Effector memory CD8-positive, alpha-beta T cell (primary cell): Measurements from ENCODE around the gene PARD6B.
A peak's percentile ranks its signal among the peaks of the same experiment; 100 is the strongest.

Source experiments
- ATAC-seq: fragments of 150-1000 bp; cut with Tn5 transposase; replicated peaks from 2 replicates; pipeline ENCODE4 v1.10.0; 2021; ENCODE audit warnings: mild to moderate bottlenecking, moderate library complexity
- DNase-seq, 3 experiments: peaks; one replicate each; pipeline ENCODE4 v3.0.0; 2021
- H3K27ac Mint-ChIP-seq, 2 donors: one replicate each; pipeline ENCODE4 v1.8.0; 2022; ENCODE audit warnings: mild to moderate bottlenecking in 2 of 2, mixed read lengths in 2 of 2, moderate library complexity in 2 of 2
- H3K27me3 Mint-ChIP-seq, 2 donors: one replicate each; pipeline ENCODE4 v1.8.0; 2022; ENCODE audit warnings: mixed read lengths in 2 of 2
- H3K36me3 Mint-ChIP-seq: one replicate; pipeline ENCODE4 v1.8.0; 2022; ENCODE audit warnings: mild to moderate bottlenecking, moderate library complexity, mixed read lengths; ENCODE audit not compliant: insufficient read depth
- H3K4me1 Mint-ChIP-seq, 2 donors: one replicate each; pipeline ENCODE4 v1.8.0; 2022; ENCODE audit warnings: low read depth in 2 of 2, mixed read lengths in 2 of 2
- H3K4me3 Mint-ChIP-seq, 2 donors: one replicate each; pipeline ENCODE4 v1.8.0; 2022; ENCODE audit warnings: mild to moderate bottlenecking in 2 of 2, mixed read lengths in 2 of 2, moderate library complexity in 2 of 2
- H3K9me3 Mint-ChIP-seq, 2 donors: one replicate each; pipeline ENCODE4 v1.8.0; 2022; ENCODE audit warnings: mixed read lengths in 2 of 2

Gene PARD6B

DNA sequence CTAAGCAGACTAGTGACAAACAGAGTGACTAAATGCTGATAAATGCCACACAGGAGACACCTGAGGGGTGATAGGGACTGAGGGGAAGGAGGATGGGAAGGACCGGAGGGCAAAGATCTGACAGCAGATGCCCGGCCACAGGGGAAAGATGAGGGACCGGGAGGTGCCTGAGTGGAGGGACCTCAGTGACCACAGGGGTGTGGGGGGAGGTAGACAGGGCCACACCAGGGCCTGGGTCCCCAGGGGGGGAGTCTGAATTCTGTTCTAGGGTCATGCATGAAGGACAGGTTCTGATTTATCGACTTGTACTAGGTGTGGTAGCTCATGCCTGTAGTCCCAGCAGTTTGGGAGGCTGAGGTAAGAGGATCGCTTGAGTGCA lies 70.4 kb downstream of the PARD6B start:
- H3K4me1 Mint-ChIP-seq = peaks cover 24 to 26% of the 10 kb centered on the region in 2 donors
- H3K27ac Mint-ChIP-seq = peak overlapping the region in 1 of 2 donors; percentile 38
- no peak for ATAC-seq

DNA sequence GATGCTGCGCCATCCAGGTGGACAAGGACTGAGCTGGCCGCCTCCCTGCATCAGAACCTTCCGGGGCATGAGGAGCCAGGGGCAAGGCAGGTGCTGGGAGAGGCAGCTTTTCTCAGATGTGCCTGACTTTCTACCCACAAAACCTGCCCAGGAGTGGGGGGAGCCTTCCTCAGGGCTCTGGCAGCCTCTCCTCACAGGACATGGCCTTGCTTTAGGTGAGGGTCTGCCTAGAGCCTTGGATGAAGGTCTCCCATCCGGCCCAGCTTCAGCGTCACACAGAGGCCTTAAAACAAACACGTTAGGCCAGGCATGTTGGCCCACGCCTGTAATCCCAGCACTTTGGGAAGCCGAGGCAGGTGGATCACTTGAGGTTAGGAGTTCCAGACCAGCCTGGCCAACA lies 70.9 kb downstream of the PARD6B start:
- no peaks in the 10 kb centered on the region for H3K27me3 Mint-ChIP-seq

More for the DNA sequence above, 70.4 kb downstream of the PARD6B start:
- DNase-seq = no peak
- H3K4me3 Mint-ChIP-seq = no peak overlapping the region
- H3K9me3 Mint-ChIP-seq = no peaks in the 10 kb centered on the region
- H3K27me3 Mint-ChIP-seq = no peaks in the 10 kb centered on the region
- H3K36me3 Mint-ChIP-seq = no peaks in the 10 kb centered on the region

DNA sequence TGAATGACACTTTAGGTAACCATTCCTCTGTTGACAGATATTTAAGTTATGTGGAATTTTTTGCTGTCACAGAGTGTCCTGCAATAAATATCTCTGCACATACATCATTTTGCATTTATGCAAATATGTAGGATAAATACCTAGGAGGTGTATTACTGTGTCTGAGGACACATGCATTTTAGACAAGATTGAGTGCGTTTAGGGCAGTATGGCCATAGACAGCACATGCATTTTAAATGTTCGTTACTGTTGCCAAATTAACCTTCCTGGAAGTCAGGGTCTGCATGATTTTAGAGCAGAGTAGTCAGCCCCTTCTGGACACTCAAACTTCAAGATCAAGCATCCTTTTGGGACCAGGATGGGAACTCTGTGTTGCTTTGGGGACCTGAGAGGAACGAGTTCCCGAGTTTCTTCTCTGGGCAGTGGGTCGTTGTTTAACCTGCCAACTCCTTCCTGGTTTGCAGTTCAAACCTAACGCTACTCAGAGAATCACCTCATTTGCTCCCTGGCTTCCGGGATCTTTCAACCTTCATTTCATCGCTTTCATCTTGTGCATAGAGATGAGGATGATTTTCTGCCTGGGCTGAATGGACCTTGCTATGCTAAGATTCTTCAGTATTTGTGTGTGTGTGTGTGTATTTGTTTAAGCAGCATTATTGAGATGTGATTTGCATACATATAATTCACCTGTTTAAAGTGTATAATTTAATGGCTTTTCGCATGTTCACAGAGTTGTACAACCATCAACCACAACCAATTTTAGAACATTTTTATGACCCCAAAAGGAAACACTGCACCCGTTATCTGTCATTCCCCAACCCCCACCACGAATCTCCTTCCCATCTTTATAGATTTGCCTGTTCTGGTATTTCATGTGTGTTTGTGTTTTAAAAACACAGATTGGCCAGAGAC lies 73.3 kb downstream of the PARD6B start:
- ATAC-seq (peak; percentile 94), DNase-seq (peak; percentile 8 to 29 (median 14))
- Mint-ChIP-seq H3K27ac (peak overlapping the region; percentile 83 to 88), H3K27me3 (no peaks in the 10 kb centered on the region), H3K4me1 (peaks cover 24% of the 10 kb centered on the region in 2 donors), H3K36me3 (no peaks in the 10 kb centered on the region), H3K9me3 (no peaks in the 10 kb centered on the region), H3K4me3 (peak overlapping the region; percentile 39 to 72)

More for the DNA sequence above, 70.9 kb downstream of the PARD6B start:
- H3K27ac Mint-ChIP-seq = peak overlapping the region in 1 of 2 donors; percentile 38
- ATAC-seq (no peak), DNase-seq (no peak)
- no peaks in the 10 kb centered on the region for H3K36me3 Mint-ChIP-seq
- peaks cover 24 to 26% of the 10 kb centered on the region in 2 donors for H3K4me1 Mint-ChIP-seq
- H3K9me3 Mint-ChIP-seq = no peaks in the 10 kb centered on the region
- H3K4me3 Mint-ChIP-seq = no peak overlapping the region

DNA sequence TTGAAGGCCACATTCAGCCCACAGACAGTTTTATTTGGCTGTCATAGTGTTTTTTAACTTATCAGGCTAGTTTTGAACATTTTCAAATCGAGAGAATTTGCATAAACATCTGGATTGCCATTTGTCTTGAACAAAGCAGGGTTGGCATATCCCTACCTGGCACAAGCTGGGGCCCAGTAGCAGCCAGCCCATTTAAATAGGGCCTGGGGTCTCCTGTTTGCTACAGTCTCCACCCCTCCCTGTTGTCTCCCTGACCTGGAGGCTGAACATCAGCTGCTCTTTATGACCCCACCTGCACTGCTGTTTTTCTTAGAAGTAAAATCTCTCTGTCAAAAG lies 73.9 kb downstream of the PARD6B start:
- Mint-ChIP-seq H3K4me1 (peaks cover 22 to 24% of the 10 kb centered on the region in 2 donors), H3K9me3 (no peaks in the 10 kb centered on the region), H3K27ac (peak overlapping the region; percentile 83 to 88), H3K27me3 (no peaks in the 10 kb centered on the region), H3K36me3 (no peaks in the 10 kb centered on the region), H3K4me3 (peak overlapping the region; percentile 39 to 72)
- ATAC-seq (no peak), DNase-seq (no peak)

DNA sequence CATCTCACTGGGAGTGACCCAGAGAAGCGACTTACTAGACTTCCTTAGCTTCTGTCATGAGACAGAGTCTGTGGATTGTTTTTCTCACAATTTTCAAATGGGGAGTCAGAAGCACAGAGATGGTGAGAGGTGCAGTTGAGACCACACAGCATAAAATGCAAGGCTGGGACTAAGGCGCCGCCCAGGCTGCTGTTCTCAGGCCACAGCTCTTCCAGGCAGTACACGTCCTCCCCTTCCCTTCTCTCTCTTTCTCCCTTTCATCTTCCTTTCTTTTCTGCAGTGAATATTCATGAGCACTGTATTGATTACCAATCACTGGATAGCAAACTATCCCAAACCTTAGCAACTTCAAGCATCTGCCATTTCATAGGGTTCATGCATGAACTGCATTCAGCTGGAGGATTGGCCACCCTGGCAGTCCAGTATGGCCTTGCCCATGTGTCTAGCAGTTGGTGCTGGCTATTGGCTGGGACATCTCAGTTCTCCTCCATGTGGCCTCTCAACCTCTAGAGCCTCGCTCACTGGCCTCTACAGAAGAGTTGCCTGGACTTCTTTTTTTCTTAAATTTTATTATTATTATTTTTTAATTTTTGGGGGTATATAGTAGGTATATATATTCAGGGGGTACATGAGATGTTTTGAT lies 74.9 kb downstream of the PARD6B start:
- Mint-ChIP-seq H3K27ac (peak overlapping the region; percentile 83 to 88), H3K36me3 (no peaks in the 10 kb centered on the region), H3K4me1 (peaks cover 22 to 29% of the 10 kb centered on the region in 2 donors), H3K27me3 (no peaks in the 10 kb centered on the region), H3K9me3 (no peaks in the 10 kb centered on the region), H3K4me3 (peak overlapping the region in 1 of 2 donors; percentile 48)
- no peak for ATAC-seq
- no peak for DNase-seq
